Prostate gland (tissue), 2 donors: ENCODE data around the gene ZFYVE9.

Experiments used
- CTCF ChIP-seq, 4 experiments: fragments of 200-600 bp in 2 of 4; fragments of 450-650 bp in 2 of 4; sonication (generic) in 2 of 4; IDR thresholded peaks; 1 replicate in 3 of 4; 2 replicates in 1 of 4; pipeline ENCODE4 v1.5.1; 2016 to 2019; ENCODE audit warnings: antibody characterized with exemption in 4 of 4, mild to moderate bottlenecking in 2 of 4, moderate library complexity in 2 of 4
- POLR2A ChIP-seq: fragments of 450-650 bp; IDR thresholded peaks from one replicate; pipeline ENCODE4 v1.6.1; 2016; ENCODE audit warnings: antibody characterized with exemption, mild to moderate bottlenecking
- POLR2AphosphoS5 ChIP-seq: sonication (generic); formaldehyde crosslinking; IDR thresholded peaks from one replicate; pipeline ENCODE4 v1.6.1; 2017; ENCODE audit warnings: antibody characterized with exemption

GRCh38 chr1:52234708-52235107, 92.8 kb downstream of the ZFYVE9 start:
- TF ChIP-seq POLR2AphosphoS5 (no peak), CTCF (IDR thresholded peaks at IDR 0.05) (no peak), POLR2A (no peak)
